Retina (tissue), 1 donor: ENCODE measurements around the gene CYP4Z1.
"Not testable (repeated sequence)": the region's sequence is repeated elsewhere in the genome, so short reads cannot be mapped to it uniquely, and the experiment has no call there.

Experiments
- DNase-seq: peaks from one replicate; pipeline ENCODE4 v3.0.0-alpha.2; 2016

CYP4Z1 gene

DNA sequence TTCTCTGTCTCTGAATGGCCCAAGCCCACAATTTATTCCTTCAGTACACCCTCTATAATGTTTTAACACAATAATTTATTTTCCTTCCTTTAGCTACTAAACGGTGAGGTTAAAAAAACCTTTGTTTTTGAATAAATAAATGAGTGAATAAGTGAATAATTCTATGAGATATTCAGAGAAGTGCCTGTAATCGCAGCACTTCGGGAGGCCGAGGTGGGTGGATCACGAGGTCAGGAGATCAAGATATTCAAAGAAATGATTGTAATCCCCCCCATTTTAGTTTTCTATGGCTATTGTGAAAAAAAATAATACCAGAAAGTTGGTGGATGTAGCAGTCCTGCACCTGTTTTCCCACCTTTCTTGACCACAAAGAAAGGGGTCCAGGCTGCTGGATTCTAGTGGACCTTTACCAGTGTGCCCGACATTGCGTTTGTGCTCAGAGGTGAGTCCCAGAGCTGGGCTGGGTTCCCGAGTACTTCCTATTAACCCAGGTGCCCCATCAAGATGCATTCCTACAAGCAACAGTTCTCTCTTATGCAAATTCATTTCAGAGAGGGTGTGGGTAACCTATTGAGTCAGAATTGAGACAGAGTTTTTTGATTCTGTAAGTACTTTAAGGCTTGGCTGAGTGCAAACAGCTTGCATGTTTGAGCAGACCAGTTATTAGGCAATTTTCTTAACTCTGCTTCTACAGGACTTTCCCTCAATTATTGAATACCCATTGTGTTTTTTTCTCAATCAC lies 62.6 kb downstream of the CYP4Z1 start:
- not testable (repeated sequence) for DNase-seq

DNA sequence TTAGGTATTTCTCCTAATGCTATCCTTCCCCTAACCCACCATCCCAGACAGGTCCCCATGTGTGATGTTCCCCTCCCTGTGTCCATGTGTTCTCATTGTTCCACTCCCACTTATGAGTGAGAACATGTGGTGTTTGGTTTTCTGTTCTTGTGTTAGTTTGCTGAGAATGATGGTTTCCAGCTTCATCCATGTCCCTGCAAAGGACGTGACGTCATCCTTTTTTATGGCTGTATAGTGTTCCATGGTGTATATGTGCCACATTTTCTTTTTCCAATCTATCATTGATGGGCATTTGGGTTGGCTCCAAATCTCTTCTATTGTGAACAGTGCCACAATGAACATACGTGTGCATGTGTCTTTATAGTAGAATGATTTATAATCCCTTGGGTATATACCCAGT lies 65.6 kb downstream of the CYP4Z1 start:
- not testable (repeated sequence) for DNase-seq

DNA sequence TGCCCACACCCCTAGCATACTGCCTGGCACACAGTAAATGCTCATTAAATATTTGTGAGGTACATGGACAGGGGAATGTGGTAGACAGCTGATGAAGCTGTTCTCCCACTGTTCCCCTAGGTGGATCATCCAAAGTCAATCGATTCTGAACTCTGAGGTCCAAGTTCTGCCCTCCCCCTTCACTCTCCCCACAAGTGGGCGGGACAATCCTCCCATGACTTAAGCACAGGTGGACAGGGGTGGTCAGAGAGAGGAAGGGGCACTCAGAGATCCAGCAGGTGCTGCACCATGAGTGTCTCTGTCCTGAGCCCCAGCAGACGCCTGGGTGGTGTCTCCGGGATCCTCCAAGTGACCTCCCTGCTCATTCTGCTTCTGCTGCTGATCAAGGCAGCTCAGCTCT lies 70.2 kb downstream of the CYP4Z1 start, which contains the start of gene CYP4A22:
Gene CYP4A22, plus strand, starts transcription at position 244 of the 400 bp plus-strand sequence. Its CDS starts 45 bp downstream, at position 289.
- DNase-seq, result no peak

DNA sequence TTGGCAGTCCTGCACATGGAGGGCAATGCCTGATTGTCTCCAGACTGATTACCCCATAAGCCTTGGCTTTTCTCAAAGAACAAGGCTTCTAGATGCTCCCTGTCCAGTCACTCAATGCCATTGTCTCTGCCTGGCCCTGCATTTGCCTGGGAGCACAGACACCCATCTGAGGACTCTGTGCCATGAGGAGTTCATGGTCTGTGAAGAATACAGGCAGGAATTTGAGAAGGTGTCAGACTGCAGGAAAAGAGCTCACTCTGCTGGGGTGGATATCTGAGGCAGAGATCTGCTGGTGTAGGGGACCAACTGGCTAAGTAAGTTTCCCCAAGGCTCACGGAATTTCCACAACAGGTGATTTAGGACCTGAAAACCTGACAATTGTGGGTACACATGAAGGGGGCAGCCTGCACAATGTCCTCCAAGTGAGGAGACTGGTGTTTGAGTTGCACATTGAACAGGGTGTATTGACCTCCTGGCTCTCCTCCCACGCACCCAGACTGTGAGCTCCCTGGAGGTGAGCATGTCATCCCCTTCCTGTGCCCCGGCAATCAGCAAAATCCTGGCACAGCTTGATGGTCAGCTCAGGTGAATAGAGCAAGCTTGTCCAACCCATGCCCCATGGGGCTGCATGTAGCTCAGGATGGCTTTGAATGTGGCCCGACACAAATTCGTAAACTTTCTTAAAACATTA lies 71.0 kb downstream of the CYP4Z1 start:
- DNase-seq, result no peak

DNA sequence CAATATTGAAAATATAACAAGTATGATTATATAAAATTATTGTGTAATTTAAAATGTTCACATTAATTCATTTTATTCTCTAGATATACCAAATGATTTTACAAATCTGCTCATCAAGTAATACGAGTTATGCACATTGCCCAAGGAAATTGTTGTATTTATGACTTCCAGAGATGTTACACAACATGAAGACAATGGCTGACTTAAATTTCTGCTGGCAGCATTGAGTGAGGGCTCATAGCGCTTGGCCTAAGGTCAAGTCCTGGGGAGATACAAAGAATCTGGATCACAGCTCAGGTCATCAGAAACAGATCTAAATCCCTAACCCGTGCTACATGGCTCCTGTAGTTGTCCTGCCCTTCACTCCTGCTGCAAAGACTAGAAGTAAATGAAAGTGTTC lies 73.3 kb downstream of the CYP4Z1 start:
- DNase-seq, result not testable (repeated sequence)

DNA sequence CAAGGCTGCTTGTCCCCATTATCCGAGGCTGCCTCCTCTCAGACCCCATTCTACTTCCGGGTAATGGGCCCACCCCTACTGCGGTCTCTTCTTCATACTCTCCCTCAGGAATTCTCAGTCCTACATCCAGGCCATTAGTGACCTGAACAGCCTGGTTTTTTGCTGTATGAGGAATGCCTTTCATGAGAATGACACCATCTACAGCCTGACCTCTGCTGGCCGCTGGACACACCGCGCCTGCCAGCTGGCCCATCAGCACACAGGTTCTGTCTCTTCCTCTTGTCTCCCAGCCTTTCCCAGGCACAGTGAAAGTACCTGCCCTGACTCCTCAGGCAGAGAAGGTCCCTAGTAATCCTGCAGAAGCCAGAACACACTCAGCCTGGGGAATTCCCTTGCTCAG lies 76.6 kb downstream of the CYP4Z1 start:
- DNase-seq, result peak; percentile 2

DNA sequence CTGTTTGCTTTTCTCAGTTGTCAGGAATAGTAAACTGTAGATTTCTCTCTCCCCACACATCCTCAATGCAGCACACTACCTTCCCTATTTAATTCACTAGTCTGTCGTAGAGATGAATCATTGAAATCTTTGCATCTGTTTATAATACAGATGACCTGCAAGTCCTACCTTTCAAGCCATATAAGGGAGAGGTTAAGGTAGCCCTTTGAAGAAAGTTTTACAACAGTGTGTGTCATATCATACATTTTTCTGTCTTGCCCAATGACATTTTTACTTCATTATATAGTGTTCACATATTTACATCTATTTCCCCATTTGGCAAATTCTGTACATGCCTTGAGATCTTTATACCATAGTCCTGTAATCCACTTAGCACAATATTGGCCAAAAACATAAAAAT lies 79.5 kb downstream of the CYP4Z1 start:
- not testable (repeated sequence) for DNase-seq

DNA sequence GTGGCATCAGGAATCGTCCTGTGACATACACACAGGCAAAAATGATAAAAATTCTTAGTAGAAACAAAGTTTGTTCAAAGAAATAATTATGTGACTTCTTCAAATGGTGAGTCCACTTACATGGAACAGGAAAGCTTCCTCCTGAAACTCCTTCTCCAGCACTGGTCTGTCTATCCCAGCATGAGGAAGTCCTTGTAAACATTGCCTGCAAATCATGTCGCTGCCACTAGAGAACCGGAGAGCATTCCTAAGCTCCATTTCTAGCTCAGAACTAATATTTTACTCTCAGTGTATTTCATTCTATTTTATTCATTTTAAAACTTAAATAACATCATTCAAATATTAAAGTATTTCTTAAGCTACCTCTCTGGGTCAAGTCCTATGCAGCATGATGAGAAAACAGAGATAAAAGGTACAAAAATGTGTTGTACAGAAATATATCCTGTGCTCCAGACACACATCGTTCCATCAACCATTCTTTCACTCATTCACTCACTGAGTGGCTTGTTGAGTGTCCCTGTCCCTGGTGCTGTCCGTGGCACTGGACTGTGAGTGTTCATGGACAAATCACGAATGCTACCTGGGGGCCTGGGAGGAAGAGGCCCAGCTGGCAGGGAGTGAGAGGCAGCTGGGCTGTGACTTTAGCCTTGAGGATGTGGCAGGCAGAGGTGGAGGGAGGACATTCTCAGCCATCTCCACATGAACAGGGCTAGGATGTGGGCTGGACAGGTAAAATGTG lies 80.2 kb downstream of the CYP4Z1 start:
- no peak for DNase-seq

DNA sequence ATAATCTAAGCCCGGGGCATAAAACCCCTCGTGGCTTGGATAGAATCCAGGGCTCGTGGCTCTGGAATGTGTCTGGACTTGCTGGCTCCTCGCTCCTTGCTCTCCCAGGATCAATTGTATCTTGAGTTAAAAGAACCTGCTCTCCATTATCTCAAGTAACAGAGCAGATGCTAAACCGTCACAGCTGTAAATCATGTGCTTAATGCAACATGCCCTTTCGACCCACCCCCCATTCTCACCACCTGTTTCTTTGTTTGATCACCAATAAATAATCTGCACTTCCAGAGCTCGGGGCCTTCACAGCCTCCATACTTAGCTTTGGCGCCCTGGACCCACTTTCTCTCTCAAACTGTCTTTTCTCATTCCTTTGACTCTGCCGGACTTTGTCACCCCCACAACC lies 82.1 kb downstream of the CYP4Z1 start:
- not testable (repeated sequence) for DNase-seq

DNA sequence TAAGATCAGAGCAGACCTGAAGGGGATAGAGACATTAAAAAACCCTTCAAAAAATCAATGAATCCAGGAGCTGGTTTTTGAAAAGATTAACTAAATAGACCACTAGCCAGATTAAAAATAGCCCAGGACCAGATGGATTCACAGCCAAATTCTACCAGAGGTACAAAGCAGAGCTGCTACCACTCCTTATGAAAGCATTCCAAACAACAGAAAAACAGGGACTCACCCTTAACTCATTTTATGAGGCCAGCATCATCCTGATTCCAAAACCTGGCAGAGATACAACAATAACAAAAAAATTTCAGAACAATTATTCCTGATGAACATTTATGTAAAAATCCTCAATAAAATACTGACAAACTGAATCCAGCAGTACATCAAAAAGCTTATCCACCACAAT lies 89.4 kb downstream of the CYP4Z1 start:
- not testable (repeated sequence) for DNase-seq

DNA sequence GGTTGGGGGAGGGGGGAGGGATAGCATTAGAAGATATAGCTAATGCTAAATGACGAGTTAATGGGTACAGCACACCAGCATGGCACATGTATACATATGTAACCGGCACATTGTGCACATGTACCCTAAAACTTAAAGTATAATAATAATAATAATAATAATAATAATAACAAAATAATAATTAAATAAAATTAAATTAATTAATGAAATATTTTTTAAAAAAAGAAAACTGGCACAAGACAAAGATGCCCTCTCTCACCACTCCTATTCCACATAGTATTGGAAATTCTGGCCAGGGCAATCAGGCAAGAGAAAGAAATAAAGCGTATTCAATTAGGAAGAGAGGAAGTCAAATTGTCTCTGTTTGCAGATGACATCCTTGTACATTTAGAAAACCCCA lies 90.9 kb downstream of the CYP4Z1 start:
- not testable (repeated sequence) for DNase-seq

DNA sequence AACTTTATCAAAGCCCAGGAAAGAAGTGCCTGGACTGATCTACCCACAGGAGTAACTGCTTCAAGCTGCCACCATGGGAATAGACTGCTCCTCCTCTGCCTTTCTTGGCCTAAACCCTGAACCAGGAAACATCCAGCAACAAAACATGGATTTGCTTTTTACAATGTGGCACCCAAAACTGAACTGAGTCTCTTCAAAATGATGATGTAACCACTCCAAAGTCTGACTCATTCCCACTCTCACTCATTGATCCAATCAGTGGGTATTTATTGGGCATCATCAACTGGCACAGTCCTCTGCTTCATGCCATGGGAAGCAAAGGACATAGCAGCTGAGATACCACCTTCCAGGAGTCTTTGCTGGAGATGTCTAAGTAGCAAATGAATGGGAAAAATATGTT lies 93.7 kb downstream of the CYP4Z1 start:
- DNase-seq, result no peak

DNA sequence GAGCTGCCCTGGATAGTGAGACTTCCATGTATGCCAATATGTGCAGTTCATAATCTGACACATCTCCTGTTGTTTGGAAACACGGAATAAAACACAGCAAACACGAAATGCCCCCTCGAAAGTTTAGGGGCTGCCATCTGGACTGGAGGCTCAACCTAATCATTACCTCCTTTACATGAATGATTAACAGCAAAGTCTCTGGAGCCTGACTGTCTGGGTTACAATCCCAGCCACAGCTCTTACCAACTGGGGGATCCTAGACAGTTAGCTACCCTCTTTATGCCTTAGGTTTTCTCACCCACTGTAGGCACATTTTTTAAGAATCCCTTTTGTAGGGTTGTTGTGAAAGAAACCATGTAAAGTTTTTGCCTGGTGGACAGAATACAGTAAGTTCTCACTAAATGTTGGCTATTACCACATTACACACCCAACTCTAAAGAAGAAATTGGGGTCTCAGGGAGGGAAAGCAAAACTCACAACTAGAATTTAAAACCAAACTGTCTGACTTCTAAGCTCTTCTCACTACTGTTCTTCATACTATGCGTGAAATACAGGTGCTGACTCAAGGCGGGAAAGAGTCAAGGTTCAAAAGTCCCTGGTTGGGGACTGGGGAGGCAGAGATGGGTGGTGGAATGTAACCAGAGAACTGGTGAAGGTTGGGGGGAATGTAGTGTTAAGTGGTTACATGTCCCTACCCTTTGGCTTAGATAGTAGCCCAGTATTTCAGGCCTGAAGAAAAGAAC lies 94.4 kb downstream of the CYP4Z1 start:
- no peak for DNase-seq

DNA sequence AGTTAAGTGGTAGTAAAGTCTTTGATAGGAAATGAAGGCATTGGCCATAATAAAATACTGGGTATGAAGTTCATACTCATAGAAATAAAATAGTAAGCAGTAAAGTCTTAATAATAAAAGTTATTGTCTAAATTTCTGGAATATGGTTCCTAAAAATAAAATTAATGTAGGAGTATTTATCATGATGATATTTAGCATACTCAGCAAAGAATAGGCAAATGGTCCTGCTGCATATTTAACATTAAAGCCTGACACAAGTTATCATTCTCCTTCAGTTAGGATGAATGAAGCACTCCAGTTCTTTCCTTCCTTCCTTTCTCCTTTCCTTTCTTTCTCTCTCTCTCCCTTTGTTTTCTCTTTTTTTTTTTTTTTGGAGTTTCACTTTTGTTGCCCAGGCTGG lies 97.5 kb downstream of the CYP4Z1 start:
- DNase-seq, result no peak
